HG02571 (cell line): Measurements from ENCODE around the gene HS1BP3.

Experiments used
- ATAC-seq: cut with Tn5 transposase; IDR thresholded peaks from one replicate; pipeline ENCODE4 v1.9.1; 2021; ENCODE audit warnings: mild to moderate bottlenecking, moderate library complexity; ENCODE audit not compliant: unreplicated experiment

The HS1BP3 gene

DNA sequence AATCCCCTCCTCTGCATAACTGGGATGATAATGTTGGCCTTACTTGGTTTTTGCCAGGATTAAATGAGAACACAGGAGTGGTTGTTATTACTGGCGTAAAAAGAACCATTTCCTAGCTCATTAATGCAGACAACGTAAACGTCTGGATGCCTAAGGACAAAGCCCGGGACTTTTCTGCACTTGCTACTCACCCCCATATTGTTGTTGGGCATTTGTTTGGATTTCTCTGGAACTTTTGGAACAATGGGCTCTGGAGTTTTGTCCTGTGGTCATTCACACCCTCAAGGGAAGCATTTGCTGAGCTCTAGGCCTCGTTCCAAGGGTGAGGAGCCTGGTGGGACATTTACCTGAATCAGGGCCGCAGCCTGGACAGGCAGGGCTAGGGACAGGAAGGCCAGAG is 76.0 kb downstream of the HS1BP3 start:
- no peak for ATAC-seq

DNA sequence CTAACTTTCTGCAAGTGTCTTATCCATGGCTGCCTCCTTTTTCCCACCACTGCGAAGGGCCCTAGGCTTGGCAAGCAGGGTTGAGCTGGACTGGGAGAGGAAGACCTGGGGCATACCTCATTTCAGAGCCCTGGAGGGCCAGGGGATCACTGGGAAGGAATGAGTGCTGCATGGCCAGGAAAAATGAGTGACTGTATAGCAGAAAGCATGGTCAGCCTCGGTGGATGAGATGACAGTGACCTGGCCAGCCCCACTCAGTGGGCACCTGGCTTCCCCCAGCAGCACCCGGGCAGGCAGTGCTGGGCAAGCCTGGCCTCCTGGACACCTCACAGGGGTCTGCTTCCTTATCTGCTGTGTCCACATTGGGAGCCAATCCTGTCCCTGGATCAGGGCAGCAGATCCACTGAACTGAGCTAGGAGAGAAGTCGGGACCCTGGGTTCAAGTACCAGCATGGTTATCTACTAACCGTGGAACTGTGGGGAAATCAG is 76.4 kb downstream of the HS1BP3 start:
- no peak for ATAC-seq

DNA sequence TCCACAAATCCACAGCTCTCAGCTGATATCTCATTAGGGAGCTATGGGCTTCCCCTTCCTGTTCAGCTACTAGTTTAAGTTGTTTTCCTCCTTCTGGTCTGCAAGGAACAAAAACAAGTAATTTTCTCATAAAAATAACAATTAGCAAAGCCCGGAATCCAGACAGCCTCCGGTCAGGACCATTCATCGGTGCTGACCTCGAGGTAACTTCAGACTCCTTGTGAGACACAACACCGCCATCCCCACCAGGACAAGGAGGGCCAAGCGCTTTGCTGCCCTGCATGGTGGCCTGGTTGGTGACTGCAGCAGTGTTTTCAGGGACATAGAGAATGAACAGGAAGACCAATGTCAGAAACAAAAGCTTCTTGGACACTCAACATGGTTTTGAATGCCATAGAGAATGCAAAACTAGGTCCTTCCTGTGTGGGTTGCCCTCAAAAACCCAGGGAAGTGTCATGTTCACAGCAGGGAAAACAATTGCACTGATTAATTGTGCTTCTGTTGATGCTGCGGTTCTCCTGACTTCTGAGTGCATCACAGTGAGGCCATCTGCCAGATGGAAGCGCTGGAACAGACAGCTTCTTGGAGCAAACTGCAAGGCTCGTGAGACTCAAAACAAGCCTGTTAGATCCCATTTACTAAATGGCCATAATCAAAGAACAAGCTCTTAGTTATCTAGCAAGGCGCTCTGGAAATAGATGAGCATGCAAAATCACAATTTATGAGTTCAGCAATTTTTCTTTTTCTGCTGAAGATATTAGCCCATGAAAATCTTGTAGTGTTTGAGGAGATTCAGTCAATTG is 77.1 kb downstream of the HS1BP3 start:
- no peak for ATAC-seq

DNA sequence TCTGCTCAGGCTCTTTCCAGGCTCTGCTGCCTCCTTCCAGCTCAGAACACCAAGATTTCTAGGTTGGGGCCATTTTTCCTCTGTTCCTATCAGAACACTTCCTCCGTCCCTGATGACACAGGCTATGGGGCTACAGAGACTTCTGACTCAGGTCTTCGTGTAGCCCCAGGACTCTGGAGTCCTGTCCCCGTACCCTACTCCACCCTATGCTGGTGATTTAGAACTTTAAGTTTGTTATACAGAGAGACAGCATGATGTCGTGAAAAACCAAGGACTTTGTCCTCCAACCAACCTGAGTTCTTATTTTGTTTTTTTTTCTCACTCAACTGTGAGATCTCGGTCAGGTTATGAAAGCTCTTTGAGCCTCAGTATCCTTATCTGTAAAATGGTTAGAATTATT is 78.7 kb downstream of the HS1BP3 start:
- ATAC-seq, result no peak

DNA sequence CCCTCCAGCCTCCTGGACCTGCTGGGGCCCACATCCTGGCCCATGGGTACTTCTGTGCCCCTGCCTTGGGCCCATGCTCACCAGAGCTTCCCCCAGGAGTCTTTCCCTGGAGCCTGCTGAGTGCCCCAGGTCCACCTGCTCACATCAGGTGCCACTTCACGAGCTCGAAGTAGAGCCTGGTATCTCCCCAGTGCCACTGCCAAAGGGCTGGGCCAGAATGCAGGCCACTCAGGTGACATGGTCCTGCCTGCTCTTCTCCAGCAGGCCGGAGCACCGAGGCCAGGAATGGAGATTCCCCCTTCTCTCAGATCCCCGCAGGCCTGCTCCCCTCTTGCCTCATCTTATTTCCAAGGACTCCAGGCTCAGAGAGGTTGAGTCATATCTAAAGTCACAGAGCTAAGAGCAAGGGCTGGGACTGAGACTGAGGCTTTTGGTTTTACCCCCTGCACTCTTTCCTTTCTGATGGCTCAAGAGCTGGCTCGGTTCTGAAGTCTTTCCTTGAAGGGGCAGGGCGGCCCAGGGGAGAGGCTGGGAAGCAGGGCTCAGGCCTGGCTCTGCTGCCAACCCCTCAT is 79.2 kb downstream of the HS1BP3 start:
- no peak for ATAC-seq

DNA sequence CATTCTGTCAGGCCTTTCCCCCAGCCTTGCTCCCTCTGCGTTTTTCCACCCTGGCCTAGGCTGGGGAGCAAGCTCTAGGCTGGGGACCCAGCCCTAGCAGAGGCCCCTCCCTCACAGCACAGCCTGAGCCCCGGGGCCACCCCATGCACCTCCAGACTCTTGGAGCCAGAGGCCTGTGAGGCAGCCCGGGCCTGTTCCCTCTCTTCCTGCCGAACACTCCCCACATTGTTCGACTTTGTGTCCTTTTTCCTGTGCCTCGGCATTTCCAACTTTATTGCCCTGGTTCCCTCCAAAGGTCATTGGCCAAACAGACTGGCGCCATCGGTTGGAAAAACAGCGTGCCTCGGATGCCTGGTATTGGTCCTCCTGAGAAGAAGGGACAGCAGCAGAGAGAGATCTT is 79.7 kb downstream of the HS1BP3 start:
- ATAC-seq, result no peak

DNA sequence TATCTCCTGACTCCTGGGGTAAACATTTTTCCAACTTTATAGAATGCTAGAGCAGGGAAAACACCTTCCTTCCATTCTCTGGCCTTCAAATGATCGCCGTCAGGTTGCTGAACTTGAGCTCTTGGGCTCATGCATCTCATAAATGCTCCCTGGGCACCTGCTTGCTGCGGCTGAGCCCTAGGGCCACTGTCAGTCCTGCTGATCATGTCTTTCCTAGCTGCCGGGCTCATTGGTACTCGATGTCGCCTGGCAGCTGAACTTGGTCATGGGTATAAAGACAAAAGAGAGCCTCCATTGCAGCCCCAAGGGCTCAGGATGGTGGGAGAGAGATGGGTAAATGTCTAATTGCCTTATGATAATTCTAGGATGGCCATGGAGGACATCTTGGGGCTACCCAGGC is 80.6 kb downstream of the HS1BP3 start:
- no peak for ATAC-seq

DNA sequence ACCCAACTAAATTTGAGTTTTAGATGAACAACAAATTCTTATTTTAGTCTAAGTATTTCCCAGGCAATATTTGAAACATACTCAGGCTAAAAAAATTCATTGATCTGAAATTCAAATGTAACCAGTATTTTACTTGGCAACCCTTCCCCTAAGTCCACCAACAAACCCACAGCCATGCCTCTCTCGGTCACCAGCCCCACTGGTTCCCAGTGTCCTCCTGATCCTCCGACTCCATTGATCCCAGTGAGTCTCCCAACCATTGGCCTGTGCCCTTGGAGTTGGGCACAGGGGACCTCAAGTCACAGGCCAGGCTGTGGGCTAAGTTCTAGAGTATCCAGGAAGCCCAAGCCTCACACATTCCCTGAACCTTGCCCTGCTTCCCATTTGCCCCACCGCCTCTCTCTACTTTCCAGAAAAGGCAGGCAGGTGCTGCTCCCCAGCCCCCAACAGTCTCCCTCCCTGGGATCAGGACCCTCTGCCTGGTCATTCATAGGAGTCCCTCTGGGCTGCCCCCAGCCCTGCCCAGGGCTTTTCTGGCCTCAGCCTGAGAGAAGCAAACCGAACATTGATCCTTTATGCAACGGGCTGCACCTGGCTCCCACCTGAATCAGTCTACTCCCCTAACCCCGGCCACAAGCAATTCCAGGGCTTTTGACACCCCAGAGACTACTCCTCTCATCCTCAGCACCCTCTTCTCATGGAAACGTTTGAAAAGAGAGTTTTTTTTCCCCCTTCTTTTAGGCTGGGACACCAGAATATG is 81.3 kb downstream of the HS1BP3 start:
- no peak for ATAC-seq

DNA sequence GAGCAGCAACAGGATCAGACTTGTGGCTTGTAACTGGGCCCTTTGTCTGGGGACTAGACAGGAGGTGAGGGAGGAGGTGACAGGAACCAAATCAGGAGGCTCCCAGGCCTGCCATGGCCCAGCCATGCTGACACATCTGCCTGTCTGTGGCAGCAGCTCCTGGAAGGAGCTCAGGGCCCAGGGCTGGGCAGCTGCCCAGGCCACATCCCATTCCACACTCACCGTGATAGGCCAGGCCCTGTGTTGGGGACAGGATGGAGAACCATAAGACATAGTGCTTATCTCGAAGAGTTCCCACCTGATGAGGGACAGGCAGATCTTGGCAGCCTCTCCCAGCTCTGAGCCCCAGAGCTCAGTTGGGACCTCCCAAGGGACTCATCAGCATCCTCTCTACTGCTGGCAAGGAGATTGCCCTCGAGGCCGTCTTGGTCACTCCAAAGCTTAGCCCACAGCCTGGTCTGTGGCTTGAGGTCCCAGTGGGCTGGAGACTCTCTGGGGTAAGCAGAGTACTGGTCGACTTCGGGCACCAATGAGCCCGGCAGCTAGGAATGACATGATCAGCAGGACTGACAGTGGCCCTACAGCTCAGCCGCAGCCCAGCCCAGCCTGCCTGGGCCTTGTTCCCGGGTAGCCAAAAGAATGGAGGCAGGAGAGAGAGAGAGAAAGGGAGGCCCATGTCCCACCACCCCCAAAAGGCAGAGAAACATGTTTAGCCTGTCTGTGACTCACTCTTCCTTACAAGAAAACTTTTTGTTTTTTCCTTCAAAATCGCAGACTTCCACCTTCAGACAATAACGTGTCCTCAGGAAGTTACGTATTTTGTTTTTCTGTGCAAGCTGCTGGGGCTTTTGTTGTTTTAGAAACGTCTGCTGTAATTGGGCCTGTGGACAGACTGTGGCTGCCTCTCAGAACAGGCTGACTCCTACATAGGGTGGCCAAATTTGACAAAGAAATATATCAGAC is 82.1 kb downstream of the HS1BP3 start:
- ATAC-seq, result no peak

DNA sequence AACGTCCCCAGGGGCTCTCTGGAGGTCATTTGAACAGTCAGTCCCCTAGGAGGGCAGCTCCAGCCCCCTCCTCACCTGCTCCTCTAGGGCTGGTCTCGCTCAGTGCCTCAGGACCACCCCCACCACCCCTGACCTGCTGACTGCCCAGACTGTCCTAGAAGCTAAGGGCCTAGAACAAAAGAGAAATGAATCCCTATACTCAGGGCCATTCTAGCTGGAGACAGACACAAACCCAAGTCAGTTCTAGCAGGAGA is 83.0 kb downstream of the HS1BP3 start:
- no peak for ATAC-seq
